GM23338 (cell line): ENCODE results near the gene POLK. TPM values are rescaled to one million over a fixed set of nuclear protein-coding genes. Genes with fewer than 3 reads are reported as not detected.
"Not testable (repeated sequence)": the region's sequence is repeated elsewhere in the genome, so short reads cannot be mapped to it uniquely, and the experiment has no call there.

ENCODE experiments used
- ATAC-seq: fragments of 200-7000 bp; cut with Tn5 transposase; 3 replicates; pipeline ENCODE4 v1.9.1; 2020
- DNase-seq: peaks from one replicate; pipeline ENCODE4 v3.0.0-alpha.2; 2015; ENCODE audit warnings: low spot score
- H2AFZ ChIP-seq: fragments of 200-600 bp; sonication (generic); 2 replicates; pipeline ENCODE4 v1.8.0; 2016; ENCODE audit warnings: antibody characterized with exemption, mild to moderate bottlenecking, moderate library complexity
- H3F3A ChIP-seq: fragments of 200-600 bp; sonication (generic); replicated peaks from 2 replicates; pipeline ENCODE4 v1.8.0; 2017; ENCODE audit warnings: antibody characterized with exemption, mixed run types, low read depth
- H3K27ac ChIP-seq: fragments of 200-600 bp; sonication (generic); 2 replicates; pipeline ENCODE4 v1.6.1; 2016; ENCODE audit warnings: low read depth
- H3K27me3 ChIP-seq: fragments of 200-600 bp; sonication (generic); 2 replicates; pipeline ENCODE4 v1.8.0; 2016; ENCODE audit warnings: mild to moderate bottlenecking, mixed run types, moderate library complexity; ENCODE audit not compliant: insufficient read depth
- H3K36me3 ChIP-seq: fragments of 200-600 bp; sonication (generic); 2 replicates; pipeline ENCODE4 v1.8.0; 2016; ENCODE audit warnings: mild to moderate bottlenecking; ENCODE audit not compliant: insufficient read depth
- H3K4me1 ChIP-seq: fragments of 200-600 bp; sonication (generic); 2 replicates; pipeline ENCODE4 v1.8.0; 2016; ENCODE audit warnings: mild to moderate bottlenecking, moderate library complexity; ENCODE audit not compliant: insufficient read depth
- H3K4me2 ChIP-seq: fragments of 200-600 bp; sonication (generic); 2 replicates; pipeline ENCODE4 v1.7.1; 2017; ENCODE audit warnings: mixed run types
- H3K4me3 ChIP-seq: fragments of 200-600 bp; sonication (generic); 2 replicates; pipeline ENCODE4 v1.6.1; 2016; ENCODE audit warnings: mixed run types
- H3K79me2 ChIP-seq: fragments of 200-600 bp; sonication (generic); replicated peaks from 2 replicates; pipeline ENCODE4 v1.8.0; 2017; ENCODE audit warnings: mild to moderate bottlenecking; ENCODE audit not compliant: insufficient read depth
- H3K9me2 ChIP-seq: fragments of 200-600 bp; sonication (generic); 2 replicates; pipeline ENCODE4 v1.8.0; 2017; ENCODE audit not compliant: insufficient read depth
- H4K20me1 ChIP-seq: fragments of 200-600 bp; sonication (generic); replicated peaks from 2 replicates; pipeline ENCODE4 v1.8.0; 2017; ENCODE audit warnings: mild to moderate bottlenecking; ENCODE audit not compliant: insufficient read depth
- H3K27ac Mint-ChIP-seq: 2 replicates; pipeline ENCODE4 v1.8.0; 2020; ENCODE audit warnings: inconsistent platforms, mild to moderate bottlenecking, moderate library complexity, mixed read lengths
- H3K27me3 Mint-ChIP-seq: 3 replicates; pipeline ENCODE4 v1.8.0; 2022; ENCODE audit warnings: low read depth, mild to moderate bottlenecking, moderate library complexity, mixed read lengths, inconsistent platforms; ENCODE audit not compliant: insufficient read depth, poor library complexity
- H3K36me3 Mint-ChIP-seq: 3 replicates; pipeline ENCODE4 v1.8.0; 2021; ENCODE audit warnings: low read depth, mild to moderate bottlenecking, inconsistent platforms, moderate library complexity, mixed read lengths
- H3K4me1 Mint-ChIP-seq: 3 replicates; pipeline ENCODE4 v1.8.0; 2020; ENCODE audit warnings: mild to moderate bottlenecking, inconsistent platforms, mixed read lengths
- H3K4me3 Mint-ChIP-seq: 3 replicates; pipeline ENCODE4 v1.8.0; 2021; ENCODE audit warnings: moderate library complexity, mild to moderate bottlenecking, inconsistent platforms, mixed read lengths
- H3K9me3 Mint-ChIP-seq: 3 replicates; pipeline ENCODE4 v1.8.0; 2020; ENCODE audit warnings: moderate library complexity, mild to moderate bottlenecking, inconsistent platforms, mixed read lengths
- CREB1 ChIP-seq: fragments of 250-450 bp; sonication (Bioruptor Pico); IDR thresholded peaks from 2 replicates; pipeline ENCODE4 v1.5.0; 2020; ENCODE audit warnings: low read depth, mild to moderate bottlenecking, moderate library complexity
- CTCF ChIP-seq, 2 experiments: fragments of 200-600 bp in 1 of 2; sonication (generic) in 1 of 2; conservative IDR thresholded peaks; 2 replicates each; pipeline versions ENCODE4 v1.5.1 to v1.6.1; 2016 to 2017; ENCODE audit warnings: antibody characterized with exemption in 2 of 2, low read depth in 2 of 2, mild to moderate bottlenecking in 2 of 2, moderate library complexity in 1 of 2
- ETS1 ChIP-seq: IDR thresholded peaks from 2 replicates; pipeline ENCODE4 v1.6.1; 2016; ENCODE audit warnings: antibody characterized with exemption
- EZH2 ChIP-seq: fragments of 200-600 bp; sonication (generic); IDR thresholded peaks from one replicate; pipeline ENCODE4 v1.8.0; 2017; ENCODE audit warnings: antibody characterized with exemption, mild to moderate bottlenecking, low read depth; ENCODE audit not compliant: unreplicated experiment
- EZH2phosphoT487 ChIP-seq: fragments of 200-600 bp; sonication (generic); IDR thresholded peaks from one replicate; pipeline ENCODE4 v1.8.1; 2018; ENCODE audit warnings: antibody characterized with exemption; ENCODE audit not compliant: unreplicated experiment
- JUNB ChIP-seq: IDR thresholded peaks from one replicate; pipeline ENCODE4 v1.6.1; 2016; ENCODE audit warnings: antibody characterized with exemption; ENCODE audit not compliant: unreplicated experiment
- POLR2AphosphoS5 ChIP-seq: IDR thresholded peaks from 2 replicates; pipeline ENCODE4 v1.6.1; 2016; ENCODE audit warnings: antibody characterized with exemption, low read depth
- STAT1 ChIP-seq: IDR thresholded peaks from one replicate; pipeline ENCODE4 v1.6.1; 2016; ENCODE audit warnings: antibody characterized with exemption; ENCODE audit not compliant: unreplicated experiment
- ZNF114 ChIP-seq: fragments of 250-450 bp; sonication (Bioruptor Pico); IDR thresholded peaks from 2 replicates; pipeline ENCODE4 v1.5.0; 2020; ENCODE audit warnings: mild to moderate bottlenecking, moderate library complexity
- ZNF331 ChIP-seq: fragments of 250-450 bp; sonication (Bioruptor Pico); IDR thresholded peaks from 2 replicates; pipeline ENCODE4 v1.5.0; 2020; ENCODE audit warnings: low read depth, mild to moderate bottlenecking, moderate library complexity
- ZNF462 ChIP-seq: fragments of 250-450 bp; sonication (Bioruptor Pico); IDR thresholded peaks from 2 replicates; pipeline ENCODE4 v1.5.0; 2020; ENCODE audit warnings: mild to moderate bottlenecking, moderate library complexity
- polyA plus RNA-seq: library from polyadenylated mRNA; unstranded; fragments of >200 nt; fragmentation: Nextera tagmentation; extraction: Ambion mirVana; gene quantifications from 2 replicates; pipeline ENCODE4 v1.2.1, GENCODE V29; 2016
- total RNA-seq: library from RNA; depleted of rRNA; stranded (reverse); fragments of >200 nt; shearing (Covaris generic); gene quantifications from 2 replicates; pipeline ENCODE4 v1.2.3, GENCODE V29; 2014

Gene POLK
- total and polyA plus RNA-seq, 2 experiments from 2014 or later, result 6.3 to 14.5 TPM

- peaks cover 29% of the 10 kb centered on the region for H3K4me1 Mint-ChIP-seq
- not testable (repeated sequence) for H3K36me3 Mint-ChIP-seq, H3K27ac Mint-ChIP-seq, H2AFZ ChIP-seq, H3K27ac ChIP-seq, H3K4me3 Mint-ChIP-seq, H3K27me3 ChIP-seq, H3K4me3 ChIP-seq, H3K36me3 ChIP-seq, H3K79me2 ChIP-seq, H3K4me2 ChIP-seq, H3K9me3 Mint-ChIP-seq, DNase-seq, H3K27me3 Mint-ChIP-seq, H3K9me2 ChIP-seq, H4K20me1 ChIP-seq, ATAC-seq, H3F3A ChIP-seq
- H3K4me1 ChIP-seq, result peaks cover 22% of the 10 kb centered on the region
Measured at GRCh38 chr5:75607341-75607740, 95.7 kb downstream of the POLK start.

- Histone ChIP-seq H3K4me2 (no peak overlapping the region), H3F3A (no peaks in the 10 kb centered on the region), H2AFZ (no peak overlapping the region), H4K20me1 (no peaks in the 10 kb centered on the region), H3K4me1 (peaks cover 22% of the 10 kb centered on the region), H3K9me2 (peaks cover 5% of the 10 kb centered on the region; the same call in 1 of the 2 replicates), H3K4me3 (no peak overlapping the region), H3K27me3 (no peaks in the 10 kb centered on the region), H3K79me2 (no peaks in the 10 kb centered on the region), H3K36me3 (no peaks in the 10 kb centered on the region), H3K27ac (no peak overlapping the region)
- DNase-seq, result no peak
- no peak for ATAC-seq
- Mint-ChIP-seq H3K4me3 (no peak overlapping the region), H3K4me1 (peaks cover 29% of the 10 kb centered on the region), H3K27me3 (peaks cover 6% of the 10 kb centered on the region), H3K27ac (no peak overlapping the region), H3K36me3 (no peaks in the 10 kb centered on the region), H3K9me3 (no peaks in the 10 kb centered on the region; the same call in 2 of the 3 replicates)
- no peak for TF ChIP-seq STAT1
- no peak for TF ChIP-seq CTCF (conservative IDR thresholded peaks at IDR 0.05; ENCODE audit: low read depth in 2 of 2)
- TF ChIP-seq EZH2phosphoT487, result no peak
- TF ChIP-seq EZH2, result no peak
- TF ChIP-seq POLR2AphosphoS5, result no peak
- no peak for TF ChIP-seq ZNF114 (CRISPR knock-in tag)
- TF ChIP-seq JUNB, result no peak
- no peak for TF ChIP-seq ETS1
- no peak for TF ChIP-seq CREB1 (CRISPR knock-in tag)
- TF ChIP-seq ZNF331 (CRISPR knock-in tag), result no peak
- TF ChIP-seq ZNF462, result no peak
Measured at GRCh38 chr5:75608870-75609269, 97.2 kb downstream of the POLK start.
